HG02885 (cell line): ENCODE data around the gene STK40.

Source experiments
- ATAC-seq: cut with Tn5 transposase; IDR thresholded peaks from one replicate; pipeline ENCODE4 v1.9.1; 2021; ENCODE audit warnings: mild to moderate bottlenecking; ENCODE audit not compliant: unreplicated experiment, poor library complexity

Gene STK40

DNA sequence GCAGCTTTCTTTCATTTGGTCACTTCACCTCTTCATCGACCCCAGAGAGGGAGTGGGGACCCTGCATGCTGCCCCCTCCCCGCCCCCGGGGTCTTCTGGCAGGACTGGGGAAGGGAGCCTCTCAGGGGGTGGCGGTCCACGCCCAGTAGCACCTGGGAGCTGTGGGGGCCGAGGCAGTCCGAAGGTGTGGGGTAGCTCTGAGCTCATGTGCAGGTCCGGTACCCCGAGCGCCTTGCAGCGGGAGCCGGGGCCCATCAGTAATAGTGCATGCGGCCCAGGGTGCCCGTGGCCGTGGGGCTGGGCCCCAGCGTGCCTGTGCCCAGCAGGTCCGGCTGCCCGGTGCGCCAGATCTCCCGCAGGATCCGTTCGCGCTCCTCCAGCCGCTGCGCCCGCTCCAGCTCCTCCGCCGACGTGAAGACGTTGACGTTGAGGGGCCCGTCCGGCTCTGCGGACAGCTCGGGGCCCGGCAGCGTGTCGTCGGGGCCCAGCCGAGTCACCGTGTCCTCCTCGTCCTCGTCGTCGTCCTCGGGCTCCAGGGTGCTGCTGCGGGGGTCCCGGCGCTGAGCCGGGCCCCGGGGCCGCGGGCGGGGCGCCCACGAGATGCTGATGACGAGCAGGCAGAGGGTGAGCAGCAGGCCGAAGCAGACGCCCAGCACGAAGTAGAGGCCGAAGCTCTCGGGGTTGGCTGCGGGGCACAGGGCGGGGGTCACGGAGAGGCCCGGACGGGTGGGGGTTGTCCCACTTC, 63.5 kb downstream of the STK40 start:
- ATAC-seq = no peak

DNA sequence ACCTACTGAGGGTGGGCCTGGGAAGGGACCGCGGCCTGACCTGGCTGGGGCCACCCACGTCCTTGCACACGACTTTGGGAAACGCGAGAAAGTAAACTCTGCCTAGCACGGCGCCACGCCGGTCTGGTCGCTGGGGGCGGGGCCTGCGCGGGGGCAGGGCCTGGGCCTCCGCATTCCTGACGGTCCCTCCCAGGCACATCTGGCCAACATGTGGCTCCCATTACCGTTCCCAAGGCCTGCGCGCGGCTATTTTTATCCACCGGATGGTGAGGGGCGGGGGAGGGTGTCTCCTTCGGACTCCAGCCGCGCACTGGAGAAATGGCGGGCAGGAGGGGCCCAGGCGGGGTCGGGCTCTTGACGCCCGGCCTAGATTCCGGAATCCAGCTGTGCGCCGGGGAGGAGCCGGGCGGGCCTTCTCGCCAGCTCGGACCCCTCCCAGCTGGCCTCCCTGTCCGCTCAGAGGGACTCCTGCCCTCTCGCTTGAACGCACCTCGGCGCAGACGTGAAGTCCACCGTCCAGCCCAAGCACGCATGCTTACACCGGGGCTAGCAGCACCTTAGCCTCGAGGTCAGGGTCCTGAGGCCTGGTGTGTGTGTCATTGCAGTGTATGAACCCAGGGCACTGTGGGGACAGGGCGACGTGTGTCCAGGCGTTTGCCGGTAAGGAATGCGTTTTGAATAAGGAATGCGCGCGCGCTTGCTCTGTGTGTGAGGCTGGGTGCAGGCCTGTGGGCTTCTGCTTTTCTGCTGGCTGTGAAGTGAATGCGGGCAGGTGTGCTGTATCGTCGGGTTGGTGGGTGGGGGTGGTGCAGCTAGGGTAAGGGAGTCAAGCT, 64.4 kb downstream of the STK40 start:
- no peak for ATAC-seq

DNA sequence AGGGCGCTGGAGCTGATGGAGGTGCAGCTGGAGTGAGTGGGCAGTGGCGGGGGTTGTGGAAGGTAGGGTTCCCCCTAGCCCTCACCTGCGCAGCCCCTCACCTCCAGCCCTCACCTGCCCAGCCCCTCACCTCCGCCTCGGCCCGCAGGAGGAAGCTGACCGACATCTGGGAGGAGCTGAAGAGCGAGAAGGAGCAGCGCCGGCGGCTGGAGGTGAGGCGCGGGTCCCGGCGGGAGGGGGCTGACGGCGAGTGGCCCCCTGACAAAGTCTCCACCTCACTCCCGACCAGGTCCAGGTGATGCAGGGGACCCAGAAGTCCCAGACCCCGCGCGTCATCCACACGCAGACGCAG, 65.0 kb downstream of the STK40 start:
- ATAC-seq = no peak

DNA sequence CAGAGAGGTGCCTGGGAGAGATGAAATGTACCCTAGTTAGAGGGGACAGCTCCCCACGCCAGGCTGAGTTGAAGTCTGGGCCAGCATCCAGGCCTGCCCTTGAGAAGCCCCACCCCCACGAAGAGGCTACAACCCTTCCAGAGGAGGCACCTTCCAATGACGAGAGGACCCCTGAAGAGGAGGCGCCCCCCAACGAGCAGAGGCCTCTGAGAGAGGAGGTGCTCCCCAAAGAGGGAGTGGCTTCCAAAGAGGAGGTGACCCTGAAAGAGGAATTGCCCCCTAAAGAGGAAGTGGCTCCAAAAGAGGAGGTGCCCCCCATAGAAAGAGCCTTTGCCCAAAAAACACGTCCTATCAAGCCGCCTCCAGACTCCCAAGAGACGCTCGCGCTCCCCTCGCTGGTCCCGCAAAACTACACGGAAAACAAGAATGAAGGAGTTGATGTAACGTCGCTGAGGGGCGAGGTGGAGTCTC, 65.4 kb downstream of the STK40 start:
- ATAC-seq = no peak

DNA sequence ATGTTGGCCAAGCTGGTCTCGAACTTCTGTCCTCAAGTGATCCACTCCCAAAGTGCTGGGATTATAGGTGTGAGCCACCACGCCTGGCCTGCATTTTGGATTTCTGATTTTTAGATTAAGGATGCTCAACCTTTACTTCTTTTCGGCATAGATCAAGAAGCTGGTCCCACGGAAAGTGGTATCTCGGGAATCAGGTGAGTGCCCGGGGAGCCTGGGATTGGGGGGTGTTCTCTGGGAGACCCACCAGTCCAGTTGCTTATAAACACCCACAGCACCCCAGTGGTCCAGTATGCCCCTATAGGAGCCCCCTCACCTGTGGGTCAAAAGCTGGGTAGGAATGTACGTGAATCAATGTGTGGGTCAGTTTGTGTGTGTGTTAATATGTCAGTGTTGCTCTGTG, 76.3 kb downstream of the STK40 start:
- ATAC-seq = no peak

DNA sequence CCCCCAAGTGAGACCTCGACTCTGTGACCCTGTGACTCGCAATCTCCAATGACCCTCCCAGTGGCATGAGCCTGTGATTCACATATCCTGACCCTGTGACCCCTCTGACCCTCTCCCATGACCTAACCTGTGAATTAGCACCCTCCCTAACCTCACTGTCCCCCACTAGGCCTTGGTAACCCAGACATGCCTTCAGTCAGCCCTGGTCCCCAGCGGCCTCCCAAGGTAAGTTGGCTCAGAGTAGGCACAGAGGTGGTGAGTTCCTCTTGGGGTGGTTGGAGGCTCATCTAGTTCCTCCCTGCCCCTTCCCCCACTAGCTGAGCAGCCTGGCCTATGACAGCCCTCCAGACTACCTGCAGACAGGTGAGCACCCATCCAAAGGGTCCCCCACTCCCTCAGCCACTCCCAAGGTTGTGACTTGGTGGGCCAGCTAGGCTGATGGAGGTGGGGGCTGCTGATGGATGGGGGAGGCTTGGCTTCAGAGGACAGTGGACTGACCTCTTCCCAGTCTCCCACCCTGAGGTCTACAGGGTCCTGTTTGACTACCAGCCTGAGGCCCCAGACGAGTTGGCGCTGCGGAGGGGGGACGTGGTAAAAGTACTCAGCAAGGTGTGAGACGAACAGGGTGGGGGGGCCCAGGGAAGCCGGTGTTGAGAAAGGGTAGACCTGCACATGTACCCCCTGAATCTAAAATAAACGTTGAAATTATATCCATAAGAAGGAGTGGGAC, 78.0 kb downstream of the STK40 start:
- ATAC-seq = no peak

DNA sequence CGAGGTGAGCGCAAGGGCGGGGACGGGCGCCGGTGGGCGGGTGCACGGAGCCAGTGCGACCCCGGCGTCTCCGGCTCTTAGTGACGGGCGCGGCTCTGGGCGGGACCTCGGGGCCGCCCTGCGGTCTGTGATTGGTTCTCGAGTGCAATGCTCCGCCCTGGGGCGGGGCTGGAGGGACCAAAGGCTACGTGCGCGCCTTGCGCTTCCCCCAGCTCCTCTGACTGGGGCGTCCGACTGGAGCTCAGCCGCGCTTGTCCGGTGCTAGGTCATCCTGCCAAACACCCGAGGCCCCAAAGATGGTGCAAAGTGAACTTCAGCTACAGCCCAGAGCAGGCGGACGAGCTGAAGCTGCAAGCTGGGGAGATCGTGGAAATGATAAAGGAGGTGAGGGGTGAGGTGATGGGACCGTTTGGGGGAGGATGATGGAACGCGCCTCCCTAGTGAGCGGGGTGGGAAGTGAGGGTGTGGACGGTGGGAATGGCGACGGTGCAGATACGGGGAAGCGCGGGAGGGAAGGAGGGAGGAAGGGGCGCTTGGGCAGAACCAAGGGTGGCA, 78.7 kb downstream of the STK40 start:
- ATAC-seq = peak; percentile 96

DNA sequence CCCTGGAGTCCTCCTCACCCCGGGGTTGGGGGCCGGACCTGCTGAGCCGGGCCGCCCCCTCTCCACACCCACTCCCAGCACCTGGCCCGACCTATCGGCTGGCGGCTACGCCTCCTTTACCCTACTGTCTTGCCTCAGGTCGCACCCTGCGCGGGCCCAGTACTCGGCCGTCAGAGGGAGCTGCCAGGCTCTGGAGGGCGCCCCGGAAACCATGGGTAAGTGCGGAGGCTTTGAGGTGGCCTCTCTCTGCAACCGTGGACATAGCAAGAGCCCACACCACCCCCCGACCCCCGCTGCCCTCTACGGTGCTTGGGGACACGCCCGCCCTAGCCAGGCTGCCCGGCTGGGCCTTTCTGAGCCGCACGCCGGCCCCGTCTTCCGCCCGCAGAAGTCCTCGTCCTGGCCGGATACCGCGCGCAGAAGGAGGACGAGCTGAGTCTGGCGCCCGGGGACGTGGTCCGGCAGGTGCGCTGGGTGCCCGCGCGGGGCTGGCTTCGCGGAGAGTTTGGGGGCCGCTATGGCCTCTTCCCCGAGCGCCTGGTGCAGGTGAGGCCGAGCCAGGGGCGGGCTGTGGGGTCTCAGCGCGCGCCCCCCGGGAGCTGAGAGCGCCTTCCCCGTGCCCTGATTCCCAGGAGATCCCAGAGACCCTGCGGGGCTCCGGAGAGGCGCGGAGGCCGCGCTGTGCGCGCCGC, 79.4 kb downstream of the STK40 start, which contains the start of gene SH3D21:
Gene SH3D21, plus strand, starts transcription at position 159 of the 692 bp plus-strand sequence. Its CDS starts 53 bp downstream, at position 212.
- ATAC-seq = peak; percentile 29

DNA sequence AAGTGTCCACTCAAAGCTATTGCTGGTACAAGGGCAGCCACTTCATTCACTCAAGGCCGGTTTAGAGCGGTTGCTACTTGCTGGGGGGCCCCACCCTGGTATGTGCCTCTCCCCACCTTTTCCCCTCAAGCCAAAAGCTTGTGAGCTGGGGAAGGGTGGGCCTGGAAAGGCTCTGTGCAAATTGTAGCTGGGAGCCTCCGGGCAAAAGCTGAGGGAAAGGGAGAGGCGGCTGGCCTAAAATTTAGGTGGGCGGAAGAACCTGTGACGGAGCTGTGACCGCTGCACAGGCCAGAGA, 79.9 kb downstream of the STK40 start:
- ATAC-seq = no peak

DNA sequence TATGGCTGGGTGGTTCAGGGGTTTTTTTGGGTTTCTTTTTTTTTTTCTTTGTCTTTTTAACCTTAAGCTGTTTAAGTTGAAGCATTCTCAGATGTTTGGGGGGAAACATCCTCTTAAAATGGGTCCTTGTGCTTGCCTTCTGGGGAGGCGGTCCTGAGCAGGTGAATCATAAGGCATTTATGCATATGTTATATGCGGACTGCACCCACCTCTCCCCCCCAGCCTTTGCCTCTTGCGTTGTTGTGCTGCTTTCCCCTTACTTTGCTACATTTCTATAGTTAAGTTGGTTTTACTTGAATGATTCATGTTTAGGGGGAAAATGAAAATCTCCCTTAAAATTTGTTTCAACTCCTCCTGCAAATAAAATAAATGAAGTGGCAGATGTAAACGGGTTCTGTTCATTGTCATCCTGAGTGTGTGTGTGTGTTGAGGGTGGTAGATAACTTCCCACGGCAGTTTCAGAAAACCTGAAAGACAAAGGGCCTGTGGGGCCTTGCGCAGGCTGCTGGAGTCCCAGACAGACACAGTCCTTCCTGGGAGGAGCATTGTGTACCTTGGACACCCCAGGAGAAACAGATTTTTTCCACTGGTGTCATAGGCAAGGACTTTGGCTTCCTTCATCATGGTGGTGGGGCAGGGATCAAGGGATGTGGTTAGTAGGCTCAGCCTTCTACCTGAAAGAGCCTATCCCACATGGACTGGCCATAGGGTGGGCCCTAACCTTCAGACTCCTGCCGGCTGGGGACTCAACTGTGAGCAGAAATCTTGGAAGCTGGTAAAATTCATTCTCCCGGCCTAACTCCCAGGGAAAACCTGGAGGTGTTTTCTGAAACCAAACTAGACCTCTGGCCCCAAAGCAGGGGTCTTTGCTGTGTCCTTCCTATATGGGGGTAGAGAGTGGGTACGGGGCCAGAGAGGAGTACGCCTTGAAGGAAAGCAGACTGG, 80.5 kb downstream of the STK40 start:
- no peak for ATAC-seq

DNA sequence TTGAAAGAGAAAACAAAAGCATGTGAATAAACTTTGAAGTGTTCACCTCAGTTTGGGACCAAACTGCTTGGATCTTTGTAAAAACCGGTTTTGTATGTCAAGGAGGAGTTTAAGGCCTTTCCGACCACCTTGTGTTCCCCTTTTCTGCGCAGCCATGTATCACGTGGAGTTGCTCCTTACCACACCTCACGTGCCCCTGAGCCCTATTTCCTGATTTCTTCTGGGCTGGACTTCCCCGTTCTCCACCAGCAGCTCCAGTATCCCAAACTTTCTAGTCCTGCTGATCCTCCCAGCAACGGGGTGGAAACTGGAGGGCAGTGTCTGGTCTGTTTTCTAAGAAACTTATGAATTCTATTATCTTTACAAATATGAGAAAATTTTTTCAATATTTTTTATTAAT, 81.2 kb downstream of the STK40 start:
- no peak for ATAC-seq

DNA sequence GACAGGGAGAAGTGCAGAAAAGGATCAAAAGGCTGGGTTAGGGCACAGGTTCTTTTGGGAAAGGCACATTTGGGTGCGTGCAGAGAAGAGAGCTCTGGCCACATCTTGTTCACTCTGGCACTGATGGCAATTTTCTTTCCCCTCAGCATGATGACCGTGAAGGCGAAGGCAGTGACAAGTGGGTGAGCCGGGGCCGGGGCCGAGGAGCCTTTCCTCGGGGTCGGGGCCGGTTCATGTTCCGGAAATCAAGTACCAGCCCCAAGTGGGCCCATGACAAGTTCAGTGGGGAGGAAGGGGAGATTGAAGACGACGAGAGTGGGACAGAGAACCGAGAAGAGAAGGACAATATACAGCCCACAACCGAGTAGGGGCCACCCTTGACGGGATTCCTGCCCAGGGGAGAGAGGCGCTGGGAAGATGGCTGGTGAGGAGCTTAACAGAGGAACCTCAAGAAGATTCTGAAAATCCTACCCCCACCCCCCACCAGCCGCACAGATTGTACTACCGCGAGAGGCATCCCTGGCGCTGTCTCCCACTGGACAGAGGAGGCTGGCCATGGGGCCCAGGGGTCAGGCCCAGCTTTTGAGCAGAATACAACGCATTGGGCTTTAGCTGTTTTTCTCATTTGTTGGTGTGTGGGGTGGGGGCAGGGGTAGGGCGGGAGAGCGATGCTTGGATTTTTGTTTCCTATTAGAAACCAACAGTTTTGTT, 81.9 kb downstream of the STK40 start:
- no peak for ATAC-seq

DNA sequence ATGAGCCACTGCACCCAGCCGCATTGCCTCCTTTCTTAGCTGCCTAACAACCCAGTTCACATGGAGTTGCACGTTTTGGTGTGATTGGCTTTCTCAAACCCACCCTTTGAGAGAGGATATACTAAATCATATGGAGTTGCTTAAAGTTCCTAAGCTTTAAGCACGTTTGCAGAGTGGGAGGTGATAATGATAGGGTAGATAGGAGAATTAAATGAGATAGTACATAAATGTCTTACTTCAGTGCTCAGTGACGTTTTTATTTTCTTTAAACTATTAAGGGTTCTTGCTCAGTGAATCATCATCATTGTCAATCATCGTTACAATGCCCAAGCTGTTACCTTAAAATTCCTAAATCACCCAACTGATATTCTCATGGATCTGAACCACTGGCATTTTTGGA, 82.5 kb downstream of the STK40 start:
- ATAC-seq = no peak

DNA sequence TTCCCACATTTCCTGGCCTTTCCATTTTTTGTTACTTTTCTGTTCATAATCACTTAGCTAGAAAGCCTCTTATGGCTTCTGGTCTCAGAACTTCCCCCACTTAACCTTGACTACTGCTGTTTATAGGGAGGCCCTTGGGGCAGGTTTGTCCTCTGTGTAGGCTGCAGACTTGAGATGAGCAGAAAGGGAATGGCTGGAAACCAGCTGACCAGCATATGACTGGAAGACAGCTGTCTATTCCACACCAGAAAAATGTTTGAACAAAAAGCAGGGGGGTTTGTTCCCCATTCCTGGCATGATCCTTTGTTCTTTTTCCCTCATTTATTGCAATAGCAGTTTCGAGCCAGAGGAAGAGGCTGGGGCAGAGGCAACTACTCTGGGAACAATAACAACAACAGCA, 84.5 kb downstream of the STK40 start:
- ATAC-seq = no peak

DNA sequence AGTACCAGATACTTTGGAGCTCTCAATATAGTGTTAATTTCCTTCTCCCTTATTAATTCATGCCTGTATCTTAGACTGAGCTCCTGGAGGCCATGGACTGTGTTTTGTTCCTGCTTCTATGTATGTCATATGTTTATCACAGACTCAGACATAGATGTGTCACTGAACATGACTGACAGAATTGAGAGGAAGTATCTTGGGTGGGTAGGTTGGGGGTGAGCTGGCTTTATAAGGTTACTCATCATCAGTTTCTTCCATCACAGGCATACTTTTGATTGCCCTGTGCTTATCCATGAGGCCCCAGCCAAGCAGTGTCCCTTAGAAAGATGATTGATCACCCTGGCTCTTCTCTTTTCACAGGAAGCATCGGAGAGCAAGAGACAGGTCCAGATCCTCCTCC, 85.2 kb downstream of the STK40 start:
- ATAC-seq = no peak

DNA sequence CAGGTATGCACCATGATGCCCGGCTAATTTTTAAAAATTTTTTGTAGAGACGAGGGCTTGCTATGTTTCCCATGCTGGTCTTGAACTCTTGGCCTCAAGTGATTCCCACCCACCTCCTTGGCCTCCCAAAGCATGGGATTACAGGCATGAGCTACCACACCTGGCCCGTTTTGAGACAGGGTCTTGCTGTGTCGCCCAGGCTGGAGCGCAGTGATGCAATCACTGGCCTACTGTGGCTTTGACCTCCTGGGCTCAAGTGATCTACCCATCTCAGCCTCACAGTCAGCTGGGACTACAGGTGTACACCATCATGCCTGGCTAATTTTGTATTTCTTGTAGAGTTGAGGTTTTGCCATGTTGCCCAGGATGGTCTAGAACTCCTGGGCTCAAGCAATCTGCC, 87.1 kb downstream of the STK40 start:
- no peak for ATAC-seq

DNA sequence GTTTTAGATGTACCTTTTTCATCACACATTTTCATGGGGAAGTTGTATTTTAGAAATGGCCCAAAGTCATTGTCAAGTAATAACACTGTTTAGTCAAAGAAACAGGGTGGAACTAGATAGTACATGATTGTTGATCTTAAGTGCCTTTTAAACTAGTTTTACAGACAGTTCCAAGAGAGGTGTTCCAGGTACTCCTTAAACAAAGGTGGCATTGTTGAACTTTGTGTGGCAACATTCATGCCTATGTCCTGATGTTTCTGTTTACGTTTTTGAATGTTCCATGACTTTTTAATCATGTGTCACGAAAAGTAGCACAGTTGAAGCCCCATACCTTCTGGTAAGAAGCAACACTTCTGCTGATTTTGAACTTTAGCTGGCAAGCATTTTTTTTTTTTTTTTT, 88.7 kb downstream of the STK40 start:
- no peak for ATAC-seq

DNA sequence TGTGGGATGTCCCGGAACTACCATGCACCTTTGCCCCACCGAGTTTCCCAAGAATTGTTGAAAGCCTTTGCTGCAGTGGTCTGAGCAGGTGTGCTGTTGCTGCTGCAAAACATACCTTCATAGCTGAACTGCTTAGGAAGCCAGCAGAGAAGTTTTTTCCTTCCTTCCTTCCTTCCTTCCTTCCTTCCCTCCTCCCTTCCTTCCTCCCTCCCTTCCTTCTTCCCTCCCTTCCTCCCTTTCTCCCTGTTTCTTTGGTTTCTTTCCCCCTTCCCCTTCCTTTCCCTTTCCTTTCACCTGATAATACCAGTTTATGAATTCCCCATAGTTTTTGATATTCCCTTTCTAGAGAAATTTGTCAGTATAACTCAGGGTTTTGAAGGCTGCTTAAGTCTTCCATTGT, 90.3 kb downstream of the STK40 start:
- ATAC-seq = no peak
